ENCODE results near the gene VIT. TPM values are rescaled to one million over a fixed set of nuclear protein-coding genes. Genes with fewer than 3 reads are reported as not detected.

VIT gene
- total RNA-seq, 1 experiment from 2014 or later: not detected

DNA sequence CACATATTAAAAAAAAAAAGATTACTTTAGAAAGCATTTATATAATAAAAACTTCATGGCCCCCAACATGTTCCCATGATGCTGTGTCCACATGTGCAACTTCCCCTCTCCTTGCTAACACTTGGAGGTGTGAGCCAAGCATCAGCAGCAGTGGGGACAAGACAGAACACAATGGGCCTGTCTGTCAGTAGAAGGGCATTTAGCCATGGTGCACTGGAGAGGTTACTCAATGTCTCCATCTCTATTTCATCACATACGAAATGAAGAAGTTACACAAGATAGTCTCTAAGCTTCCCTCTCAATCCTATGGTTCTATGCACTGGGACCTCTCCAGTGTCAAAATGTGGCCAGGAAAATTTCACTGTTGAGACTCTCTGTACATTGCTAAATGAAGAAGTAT is 2.5 kb downstream of the VIT start:
- no peak overlapping the region for H3K9ac ChIP-seq (ENCODE audit: low read length)
- H3K4me1 ChIP-seq (ENCODE audit: low read length): no peaks in the 10 kb centered on the region
- H3K79me2 ChIP-seq (ENCODE audit: low read length): no peaks in the 10 kb centered on the region
- no peak overlapping the region for H3K4me2 ChIP-seq (ENCODE audit: low read depth, low read length, poor library complexity, severe bottlenecking)
- no peaks in the 10 kb centered on the region for H4K20me1 ChIP-seq (ENCODE audit: insufficient read depth, low read depth, low read length)
- DNase-seq: no peak
- no peaks in the 10 kb centered on the region for H3K9me3 ChIP-seq (ENCODE audit: low read length)
- no peaks in the 10 kb centered on the region for H3K27me3 ChIP-seq (ENCODE audit: low read length)
- no peak overlapping the region for H3K27ac ChIP-seq (ENCODE audit: low read length)
- no peaks in the 10 kb centered on the region for H3K9me2 ChIP-seq (replicated peaks; ENCODE audit: insufficient read depth, low read length)
- no peak overlapping the region for H2AFZ ChIP-seq (ENCODE audit: low read length)
- no peak overlapping the region for H3K4me3 ChIP-seq (ENCODE audit: low read length)
- no peaks in the 10 kb centered on the region for H3K36me3 ChIP-seq (ENCODE audit: insufficient read depth, low read length)

DNA sequence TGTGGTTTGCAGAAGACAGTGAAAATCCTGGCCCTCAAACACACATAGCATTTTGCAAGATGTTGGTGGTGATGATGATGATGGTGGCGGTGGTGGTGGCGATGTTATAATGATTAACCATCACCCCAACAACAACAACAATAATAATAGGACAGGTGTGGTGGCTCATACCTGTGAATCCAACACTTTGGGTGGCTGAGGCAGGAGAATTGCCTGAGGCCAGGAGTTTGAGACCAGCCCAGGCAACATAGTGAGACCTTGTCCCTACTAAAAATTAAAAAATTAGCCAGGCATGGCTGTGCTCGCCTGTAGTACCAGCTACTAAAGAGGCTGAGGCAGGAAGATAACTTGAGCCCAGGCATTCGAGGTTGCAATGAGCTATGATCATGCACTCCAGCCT is 3.8 kb downstream of the VIT start:
- DNase-seq: no peak
- Histone ChIP-seq H3K4me1 (ENCODE audit: low read length) (no peaks in the 10 kb centered on the region), H3K9ac (ENCODE audit: low read length) (no peak overlapping the region), H3K27ac (ENCODE audit: low read length) (no peak overlapping the region), H4K20me1 (ENCODE audit: insufficient read depth, low read depth, low read length) (no peaks in the 10 kb centered on the region), H2AFZ (ENCODE audit: low read length) (no peak overlapping the region), H3K27me3 (ENCODE audit: low read length) (no peaks in the 10 kb centered on the region), H3K36me3 (ENCODE audit: insufficient read depth, low read length) (no peaks in the 10 kb centered on the region), H3K9me3 (ENCODE audit: low read length) (no peaks in the 10 kb centered on the region), H3K9me2 (replicated peaks; ENCODE audit: insufficient read depth, low read length) (no peaks in the 10 kb centered on the region), H3K4me3 (ENCODE audit: low read length) (no peak overlapping the region), H3K79me2 (ENCODE audit: low read length) (no peaks in the 10 kb centered on the region), H3K4me2 (ENCODE audit: low read depth, low read length, poor library complexity, severe bottlenecking) (no peak overlapping the region)

- DNase-seq: no peak
- H3K27me3 ChIP-seq (ENCODE audit: low read length): no peaks in the 10 kb centered on the region
- no peak overlapping the region for H2AFZ ChIP-seq (ENCODE audit: low read length)
- no peaks in the 10 kb centered on the region for H3K4me1 ChIP-seq (ENCODE audit: low read length)
- H4K20me1 ChIP-seq (ENCODE audit: insufficient read depth, low read depth, low read length): no peaks in the 10 kb centered on the region
- no peak overlapping the region for H3K4me3 ChIP-seq (ENCODE audit: low read length)
- H3K36me3 ChIP-seq (ENCODE audit: insufficient read depth, low read length): no peaks in the 10 kb centered on the region
- H3K9me2 ChIP-seq (replicated peaks; ENCODE audit: insufficient read depth, low read length): no peaks in the 10 kb centered on the region
- H3K9ac ChIP-seq (ENCODE audit: low read length): no peak overlapping the region
- H3K9me3 ChIP-seq (ENCODE audit: low read length): no peaks in the 10 kb centered on the region
- no peak overlapping the region for H3K27ac ChIP-seq (ENCODE audit: low read length)
- H3K79me2 ChIP-seq (ENCODE audit: low read length): no peaks in the 10 kb centered on the region
- no peak overlapping the region for H3K4me2 ChIP-seq (ENCODE audit: low read depth, low read length, poor library complexity, severe bottlenecking)
These were observed 4.9 kb downstream of the VIT start for GRCh38 chr2:36701391-36701795.

DNA sequence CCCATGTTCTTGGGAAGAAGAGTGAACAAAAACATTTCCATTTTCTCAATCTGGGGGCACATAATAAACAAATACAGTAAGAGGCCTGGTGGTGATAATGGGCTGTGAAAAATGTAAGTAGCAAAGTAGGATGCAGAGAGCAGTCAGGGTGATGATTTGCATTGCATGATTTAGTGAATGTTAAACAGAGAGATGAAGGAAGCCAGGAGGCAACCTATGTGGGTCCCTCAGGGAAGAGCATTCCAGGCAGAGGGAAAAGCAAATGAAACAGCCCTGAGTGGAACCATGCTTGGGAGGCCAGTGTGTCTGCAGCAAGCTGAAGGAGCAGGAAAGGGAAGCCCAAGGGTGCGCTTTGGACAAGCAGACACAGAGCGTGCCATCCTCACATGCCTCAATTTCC is 5.4 kb downstream of the VIT start:
- Histone ChIP-seq H2AFZ (ENCODE audit: low read length) (no peak overlapping the region), H3K27me3 (ENCODE audit: low read length) (no peaks in the 10 kb centered on the region), H3K4me2 (ENCODE audit: low read depth, low read length, poor library complexity, severe bottlenecking) (no peak overlapping the region), H3K36me3 (ENCODE audit: insufficient read depth, low read length) (no peaks in the 10 kb centered on the region), H3K4me1 (ENCODE audit: low read length) (no peaks in the 10 kb centered on the region), H3K9ac (ENCODE audit: low read length) (no peak overlapping the region), H3K9me2 (replicated peaks; ENCODE audit: insufficient read depth, low read length) (no peaks in the 10 kb centered on the region), H3K9me3 (ENCODE audit: low read length) (no peaks in the 10 kb centered on the region), H3K79me2 (ENCODE audit: low read length) (no peaks in the 10 kb centered on the region), H4K20me1 (ENCODE audit: insufficient read depth, low read depth, low read length) (no peaks in the 10 kb centered on the region), H3K27ac (ENCODE audit: low read length) (no peak overlapping the region), H3K4me3 (ENCODE audit: low read length) (no peak overlapping the region)
- DNase-seq: no peak

GRCh38 chr2:36702781-36703180 is 6.3 kb downstream of the VIT start:
- no peaks in the 10 kb centered on the region for H3K4me1 ChIP-seq (ENCODE audit: low read length)

DNA sequence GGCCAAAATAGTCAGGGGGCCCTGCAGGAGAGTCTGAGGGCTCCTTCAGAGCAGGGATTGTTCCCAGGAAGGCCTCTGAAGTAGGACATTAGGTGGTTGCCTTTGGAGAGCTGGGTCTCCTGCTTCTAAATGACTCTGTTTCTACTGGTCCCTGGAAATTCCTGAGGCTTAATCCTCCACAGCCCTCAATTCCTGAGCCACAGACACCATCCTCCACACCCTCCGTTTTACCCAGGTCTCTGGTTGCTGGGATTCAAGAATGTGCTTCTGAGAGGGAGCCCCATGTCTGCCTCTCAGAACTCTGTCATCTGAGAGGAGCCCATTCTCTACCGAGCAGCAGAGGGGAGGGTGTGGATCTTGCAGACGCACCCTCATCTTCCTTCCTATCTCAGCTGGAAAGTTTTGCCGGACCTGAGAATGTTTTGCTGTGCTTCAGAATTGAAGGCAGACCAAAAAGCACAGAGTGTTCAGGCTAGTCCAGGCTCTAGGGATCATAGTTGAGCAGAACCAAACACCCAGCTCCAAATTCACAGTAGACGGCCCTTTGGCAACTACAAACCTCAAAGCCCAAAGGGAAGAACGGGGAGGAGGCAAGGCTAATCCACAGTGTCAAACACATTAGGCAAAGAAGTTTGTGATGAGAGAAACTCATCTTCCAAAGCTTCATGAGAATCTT is 8.1 kb downstream of the VIT start:
- no peaks in the 10 kb centered on the region for H3K4me1 ChIP-seq (ENCODE audit: low read length)
- H3K79me2 ChIP-seq (ENCODE audit: low read length): no peaks in the 10 kb centered on the region
- H3K27me3 ChIP-seq (ENCODE audit: low read length): no peaks in the 10 kb centered on the region
- no peak overlapping the region for H3K4me3 ChIP-seq (ENCODE audit: low read length)
- H3K9me3 ChIP-seq (ENCODE audit: low read length): no peaks in the 10 kb centered on the region
- no peak overlapping the region for H2AFZ ChIP-seq (ENCODE audit: low read length)
- no peak overlapping the region for H3K4me2 ChIP-seq (ENCODE audit: low read depth, low read length, poor library complexity, severe bottlenecking)
- no peaks in the 10 kb centered on the region for H3K36me3 ChIP-seq (ENCODE audit: insufficient read depth, low read length)
- no peaks in the 10 kb centered on the region for H4K20me1 ChIP-seq (ENCODE audit: insufficient read depth, low read depth, low read length)
- H3K9me2 ChIP-seq (replicated peaks; ENCODE audit: insufficient read depth, low read length): no peaks in the 10 kb centered on the region
- DNase-seq: no peak
- no peak overlapping the region for H3K9ac ChIP-seq (ENCODE audit: low read length)
- H3K27ac ChIP-seq (ENCODE audit: low read length): no peak overlapping the region

More at GRCh38 chr2:36702781-36703180, 6.3 kb downstream of the VIT start:
- Histone ChIP-seq H2AFZ (ENCODE audit: low read length) (no peak overlapping the region), H3K27me3 (ENCODE audit: low read length) (no peaks in the 10 kb centered on the region), H3K9me3 (ENCODE audit: low read length) (no peaks in the 10 kb centered on the region), H3K27ac (ENCODE audit: low read length) (no peak overlapping the region), H3K36me3 (ENCODE audit: insufficient read depth, low read length) (no peaks in the 10 kb centered on the region), H3K9me2 (replicated peaks; ENCODE audit: insufficient read depth, low read length) (no peaks in the 10 kb centered on the region), H3K4me2 (ENCODE audit: low read depth, low read length, poor library complexity, severe bottlenecking) (no peak overlapping the region), H3K79me2 (ENCODE audit: low read length) (no peaks in the 10 kb centered on the region), H4K20me1 (ENCODE audit: insufficient read depth, low read depth, low read length) (no peaks in the 10 kb centered on the region), H3K4me3 (ENCODE audit: low read length) (no peak overlapping the region), H3K9ac (ENCODE audit: low read length) (no peak overlapping the region)
- no peak for DNase-seq

DNA sequence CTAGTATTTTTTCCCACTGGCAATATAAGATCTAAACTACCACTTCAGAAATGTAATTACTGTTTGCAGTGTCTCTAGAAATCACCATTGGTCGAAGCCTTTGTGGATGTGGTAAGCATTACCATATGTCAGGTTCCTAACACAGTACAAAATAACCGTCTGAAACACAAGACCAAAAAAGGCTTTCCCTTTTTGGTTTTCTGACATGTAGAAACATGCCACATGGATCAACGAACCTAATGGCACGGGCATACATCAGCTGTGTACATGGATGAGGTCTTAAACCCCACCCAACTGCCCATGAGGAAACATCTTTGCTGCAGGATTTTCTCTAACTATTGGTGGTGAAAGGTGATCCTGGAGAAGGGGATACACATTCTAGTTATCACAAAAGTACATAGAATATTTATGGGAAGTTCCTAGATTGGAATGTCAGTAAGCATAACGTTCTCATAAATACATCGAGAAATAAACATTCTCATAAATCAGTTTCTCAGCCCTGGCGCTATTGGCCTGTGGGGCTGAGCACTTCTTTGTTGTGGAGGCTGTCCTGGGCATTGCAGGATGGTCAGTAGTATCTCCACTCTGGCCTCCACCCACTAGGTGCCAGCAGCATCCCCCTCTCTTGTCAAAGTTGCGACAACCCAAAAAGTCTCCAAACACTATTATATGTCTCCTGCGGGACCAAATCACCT is 9.0 kb downstream of the VIT start:
- Histone ChIP-seq H4K20me1 (ENCODE audit: insufficient read depth, low read depth, low read length) (no peaks in the 10 kb centered on the region), H2AFZ (ENCODE audit: low read length) (no peak overlapping the region), H3K27ac (ENCODE audit: low read length) (no peak overlapping the region), H3K9ac (ENCODE audit: low read length) (no peak overlapping the region), H3K4me1 (ENCODE audit: low read length) (no peaks in the 10 kb centered on the region), H3K27me3 (ENCODE audit: low read length) (no peaks in the 10 kb centered on the region), H3K9me3 (ENCODE audit: low read length) (no peaks in the 10 kb centered on the region), H3K4me3 (ENCODE audit: low read length) (no peak overlapping the region), H3K4me2 (ENCODE audit: low read depth, low read length, poor library complexity, severe bottlenecking) (no peak overlapping the region), H3K36me3 (ENCODE audit: insufficient read depth, low read length) (no peaks in the 10 kb centered on the region), H3K9me2 (replicated peaks; ENCODE audit: insufficient read depth, low read length) (no peaks in the 10 kb centered on the region), H3K79me2 (ENCODE audit: low read length) (no peaks in the 10 kb centered on the region)
- DNase-seq: no peak

DNA sequence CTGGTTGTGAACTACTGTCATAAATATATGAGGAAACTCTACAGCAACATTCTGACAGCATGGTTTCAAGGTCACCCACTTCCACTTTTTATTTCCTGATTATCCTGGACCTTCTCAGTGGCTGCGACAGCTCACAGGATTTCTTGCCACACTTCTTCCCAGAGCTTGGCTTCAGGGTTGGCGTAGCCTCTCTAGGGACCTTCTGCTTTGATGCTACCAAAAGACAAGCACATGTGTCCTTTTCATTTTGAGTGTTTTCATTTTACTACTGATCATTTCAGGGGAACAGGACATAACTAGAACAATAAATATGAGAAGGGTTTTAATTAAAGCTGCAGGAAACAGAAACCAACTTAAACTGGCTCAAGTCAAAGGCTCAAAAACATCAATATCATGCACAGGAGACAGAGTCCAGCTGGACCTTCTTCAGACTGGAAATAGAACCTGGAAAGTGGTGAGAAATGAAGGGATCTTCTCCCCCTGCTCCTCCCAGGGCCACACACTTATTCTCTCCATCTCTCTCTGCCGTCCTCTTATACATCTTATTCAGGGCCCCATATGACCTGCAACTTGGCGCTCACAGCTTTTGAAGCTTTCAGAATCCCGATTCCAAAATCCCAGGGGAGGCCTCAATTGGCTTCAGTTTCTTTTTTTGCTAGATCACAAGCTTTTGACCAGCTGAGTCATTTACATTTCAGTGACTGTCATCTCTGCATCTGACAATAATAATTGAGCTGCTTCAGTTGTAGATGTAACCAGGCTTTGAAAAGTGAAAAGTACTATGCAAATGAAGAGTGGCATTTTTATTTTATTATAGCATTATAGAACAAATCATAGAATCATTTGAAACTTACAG is 9.7 kb downstream of the VIT start:
- Histone ChIP-seq H3K36me3 (ENCODE audit: insufficient read depth, low read length) (no peaks in the 10 kb centered on the region), H3K27me3 (ENCODE audit: low read length) (0 out of 2 replicates have a peak, but pooled peaks cover 3% of the 10 kb centered on the region), H3K4me3 (ENCODE audit: low read length) (no peak overlapping the region), H3K27ac (ENCODE audit: low read length) (no peak overlapping the region), H3K9me3 (ENCODE audit: low read length) (peaks cover 7% of the 10 kb centered on the region), H4K20me1 (ENCODE audit: insufficient read depth, low read depth, low read length) (no peaks in the 10 kb centered on the region), H3K4me2 (ENCODE audit: low read depth, low read length, poor library complexity, severe bottlenecking) (no peak overlapping the region), H3K79me2 (ENCODE audit: low read length) (no peaks in the 10 kb centered on the region), H2AFZ (ENCODE audit: low read length) (no peak overlapping the region), H3K9ac (ENCODE audit: low read length) (no peak overlapping the region), H3K9me2 (replicated peaks; ENCODE audit: insufficient read depth, low read length) (no peaks in the 10 kb centered on the region), H3K4me1 (ENCODE audit: low read length) (no peaks in the 10 kb centered on the region)
- no peak for DNase-seq

Measured in Karpas-422 (cell line).